ENCODE data around the gene TOR3A. TPM values are rescaled to one million over a fixed set of nuclear protein-coding genes. Genes with fewer than 3 reads are reported as not detected.
A peak's percentile ranks its signal among the peaks of the same experiment; 100 is the strongest.
"Not testable (repeated sequence)": the region's sequence is repeated elsewhere in the genome, so short reads cannot be mapped to it uniquely, and the experiment has no call there.

The TOR3A gene
- total and polyA plus RNA-seq, 2 donors (not counting 1 experiment from before 2014, with no cell fraction given): 49.9 to 65.6 TPM

DNA sequence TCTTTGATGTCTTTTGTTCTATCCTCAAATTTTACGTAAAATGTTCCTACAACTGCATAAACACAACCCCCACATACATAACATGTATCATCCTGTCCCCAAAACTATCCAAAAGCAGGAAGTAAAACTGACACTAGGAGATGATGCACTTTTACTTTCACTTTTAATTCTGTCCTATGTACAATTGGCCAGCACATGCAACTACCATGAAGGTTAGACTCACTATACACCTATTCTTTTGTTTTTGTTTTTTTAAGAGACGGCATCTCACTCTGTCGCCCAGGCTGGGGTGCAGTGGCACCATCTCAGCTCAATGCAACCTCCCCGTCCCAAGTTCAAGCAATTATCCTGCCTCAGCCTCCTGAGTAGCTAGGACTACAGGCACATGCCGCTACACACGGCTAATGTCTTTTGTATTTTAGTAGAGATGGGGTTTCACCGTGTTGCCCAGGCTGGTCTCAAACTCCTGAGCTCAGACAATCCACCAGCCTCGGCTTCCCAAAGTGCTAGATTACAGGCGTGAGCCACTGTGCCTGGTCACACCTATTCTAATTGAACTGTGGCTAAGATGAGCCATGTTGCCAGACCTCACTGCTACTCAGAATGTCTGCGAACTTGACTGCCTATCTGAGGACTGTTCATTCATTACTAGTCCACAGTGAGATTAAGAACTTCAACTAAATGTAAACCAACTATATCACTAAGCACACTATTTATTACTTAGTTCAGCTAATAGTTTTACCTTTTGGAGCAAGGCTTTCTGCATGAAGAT is 48.0 kb downstream of the TOR3A start:
- Histone ChIP-seq H3K4me2 (replicated peaks; ENCODE audit: low read depth, low read length, poor library complexity, severe bottlenecking) (peak overlapping the region; percentile 55), H2AFZ (ENCODE audit: insufficient read depth, low read depth, low read length, poor library complexity, severe bottlenecking) (peak overlapping the region; percentile 68), H3K4me1 (ENCODE audit: control insufficient read depth in 2 of 2, insufficient read depth in 2 of 2, low read length in 2 of 2) (peaks cover 12 to 13% of the 10 kb centered on the region in 2 donors), H3K27ac (ENCODE audit: low read length in 2 of 2) (peak overlapping the region; percentile 78 to 83), H3K27me3 (replicated peaks in 1 of 4; ENCODE audit: control extremely low read depth in 1 of 4, control insufficient read depth in 3 of 4, insufficient read depth in 4 of 4, low read length in 3 of 4) (no peaks in the 10 kb centered on the region), H3K9me3 (ENCODE audit: control extremely low read depth in 1 of 3, control insufficient read depth in 2 of 3, insufficient read depth in 1 of 3, low read length in 2 of 3) (no peaks in the 10 kb centered on the region), H4K20me1 (ENCODE audit: control insufficient read depth, insufficient read depth, low read length, poor library complexity, severe bottlenecking) (no peaks in the 10 kb centered on the region), H3K36me3 (replicated peaks in 1 of 2; ENCODE audit: control extremely low read depth in 1 of 2, control insufficient read depth in 1 of 2, extremely low read depth in 1 of 2, insufficient read depth in 2 of 2, low read length in 1 of 2) (peaks cover 1 to 4% of the 10 kb centered on the region in 2 experiments), H3K4me3 (ENCODE audit: control extremely low read depth in 1 of 5, extremely low read depth in 1 of 5, insufficient read depth in 1 of 5, low read depth in 2 of 5, low read length in 4 of 5) (peak overlapping the region in 3 of 5 experiments; percentile 10 to 42 (median 13)), H3K9ac (ENCODE audit: low read length) (peak overlapping the region; percentile 39), H3K79me2 (ENCODE audit: control insufficient read depth, insufficient read depth, low read length) (peaks cover 4% of the 10 kb centered on the region)
- ChIA-PET POLR2A (no interaction called here), CTCF (interaction anchor here (0.7 to 1.9 kb wide), 4 partner anchors 9 to 587 kb away, joined by 3 to 6 read pairs (median 3); no protein-coding TSS in a partner anchor)
- no peaks in the 10 kb centered on the region for H3K9me3 Mint-ChIP-seq (ENCODE audit: insufficient read depth)
- intact Hi-C loops (cut with micrococcal nuclease): loop anchor here (1.0 to 10.0 kb wide), 4 partner anchors 49 to 235 kb away; partner anchors contain the start of genes ABL2, AXDND1 and SOAT1
- DNase-seq: peak; percentile 79
- ATAC-seq (ENCODE audit: low read depth): peak; percentile 96
- peaks cover 16% of the 10 kb centered on the region for H3K4me1 Mint-ChIP-seq
- peak overlapping the region; percentile 35 for H3K4me3 Mint-ChIP-seq
- no peaks in the 10 kb centered on the region for H3K27me3 Mint-ChIP-seq
- peak overlapping the region; percentile 75 for H3K27ac Mint-ChIP-seq
- WGBS (ENCODE audit: insufficient coverage): 74% methylated on average over 5 of the region's 10 CpGs
- no peak for TF ChIP-seq EZH2 (IDR thresholded peaks at IDR 0.05; ENCODE audit: borderline replicate concordance, insufficient read depth, low read depth, low read length, poor library complexity, severe bottlenecking)
- TF ChIP-seq, protein P1, sequence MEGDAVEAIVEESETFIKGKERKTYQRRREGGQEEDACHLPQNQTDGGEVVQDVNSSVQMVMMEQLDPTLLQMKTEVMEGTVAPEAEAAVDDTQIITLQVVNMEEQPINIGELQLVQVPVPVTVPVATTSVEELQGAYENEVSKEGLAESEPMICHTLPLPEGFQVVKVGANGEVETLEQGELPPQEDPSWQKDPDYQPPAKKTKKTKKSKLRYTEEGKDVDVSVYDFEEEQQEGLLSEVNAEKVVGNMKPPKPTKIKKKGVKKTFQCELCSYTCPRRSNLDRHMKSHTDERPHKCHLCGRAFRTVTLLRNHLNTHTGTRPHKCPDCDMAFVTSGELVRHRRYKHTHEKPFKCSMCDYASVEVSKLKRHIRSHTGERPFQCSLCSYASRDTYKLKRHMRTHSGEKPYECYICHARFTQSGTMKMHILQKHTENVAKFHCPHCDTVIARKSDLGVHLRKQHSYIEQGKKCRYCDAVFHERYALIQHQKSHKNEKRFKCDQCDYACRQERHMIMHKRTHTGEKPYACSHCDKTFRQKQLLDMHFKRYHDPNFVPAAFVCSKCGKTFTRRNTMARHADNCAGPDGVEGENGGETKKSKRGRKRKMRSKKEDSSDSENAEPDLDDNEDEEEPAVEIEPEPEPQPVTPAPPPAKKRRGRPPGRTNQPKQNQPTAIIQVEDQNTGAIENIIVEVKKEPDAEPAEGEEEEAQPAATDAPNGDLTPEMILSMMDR (IDR thresholded peaks at IDR 0.05): no peak

DNA sequence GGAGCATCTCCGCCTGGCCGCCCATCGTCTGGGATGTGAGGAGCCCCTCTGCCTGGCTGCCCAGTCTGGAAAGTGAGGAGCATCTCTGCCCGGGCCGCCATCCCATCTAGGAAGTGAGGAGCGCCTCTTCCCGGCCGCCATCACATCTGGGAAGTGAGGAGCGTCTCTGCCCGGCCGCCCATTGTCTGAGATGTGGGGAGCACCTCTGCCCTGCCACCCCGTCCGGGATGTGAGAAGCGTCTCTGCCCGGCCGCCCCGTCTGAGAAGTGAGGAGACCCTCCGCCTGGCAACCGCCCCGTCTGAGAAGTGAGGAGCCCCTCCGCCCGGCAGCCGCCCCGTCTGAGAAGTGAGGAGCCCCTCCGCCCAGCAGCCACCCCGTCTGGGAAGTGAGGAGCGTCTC is 53.3 kb downstream of the TOR3A start:
- WGBS (ENCODE audit: insufficient coverage): 100% methylated on average over 5 of the region's 27 CpGs
- not testable (repeated sequence) for H3K9me3 Mint-ChIP-seq (ENCODE audit: insufficient read depth)

DNA sequence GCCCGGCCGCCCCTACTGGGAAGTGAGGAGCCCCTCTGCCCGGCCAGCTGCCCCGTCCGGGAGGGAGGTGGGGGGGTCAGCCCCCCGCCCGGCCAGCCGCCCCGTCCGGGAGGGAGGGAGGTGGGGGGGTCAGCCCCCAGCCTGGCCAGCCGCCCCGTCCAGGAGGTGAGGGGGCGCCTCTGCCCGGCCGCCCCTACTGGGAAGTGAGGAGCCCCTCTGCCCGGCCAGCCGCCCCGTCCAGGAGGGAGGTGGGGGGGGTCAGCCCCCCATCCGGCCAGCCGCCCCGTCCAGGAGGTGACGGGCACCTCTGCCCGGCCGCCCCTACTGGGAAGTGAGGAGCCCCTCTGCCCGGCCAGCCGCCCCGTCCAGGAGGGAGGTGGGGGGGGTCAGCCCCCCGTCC is 53.8 kb downstream of the TOR3A start:
- POLR2A ChIA-PET; H3K9me3 Mint-ChIP-seq (ENCODE audit: insufficient read depth); ATAC-seq (ENCODE audit: low read depth); DNase-seq; H3K4me3 Mint-ChIP-seq; intact Hi-C loops (cut with micrococcal nuclease); H3K27ac Mint-ChIP-seq; H4K20me1 ChIP-seq (ENCODE audit: control insufficient read depth, insufficient read depth, low read length, poor library complexity, severe bottlenecking); H3K36me3 ChIP-seq (replicated peaks in 1 of 2; ENCODE audit: control extremely low read depth in 1 of 2, control insufficient read depth in 1 of 2, extremely low read depth in 1 of 2, insufficient read depth in 2 of 2, low read length in 1 of 2); H3K4me3 ChIP-seq (ENCODE audit: control extremely low read depth in 1 of 5, extremely low read depth in 1 of 5, insufficient read depth in 1 of 5, low read depth in 2 of 5, low read length in 4 of 5); H3K9me3 ChIP-seq (ENCODE audit: control extremely low read depth in 1 of 3, control insufficient read depth in 2 of 3, insufficient read depth in 1 of 3, low read length in 2 of 3); H3K9ac ChIP-seq (ENCODE audit: low read length); H3K4me2 ChIP-seq (replicated peaks; ENCODE audit: low read depth, low read length, poor library complexity, severe bottlenecking); H2AFZ ChIP-seq (ENCODE audit: insufficient read depth, low read depth, low read length, poor library complexity, severe bottlenecking); H3K4me1 ChIP-seq (ENCODE audit: control insufficient read depth in 2 of 2, insufficient read depth in 2 of 2, low read length in 2 of 2); H3K4me1 Mint-ChIP-seq; H3K27me3 ChIP-seq (replicated peaks in 1 of 4; ENCODE audit: control extremely low read depth in 1 of 4, control insufficient read depth in 3 of 4, insufficient read depth in 4 of 4, low read length in 3 of 4); CTCF ChIA-PET; H3K27me3 Mint-ChIP-seq; H3K27ac ChIP-seq (ENCODE audit: low read length in 2 of 2): not testable (repeated sequence)
- 100% methylated on average over 13 of the region's 28 CpGs for WGBS (ENCODE audit: insufficient coverage)
- H3K79me2 ChIP-seq (ENCODE audit: control insufficient read depth, insufficient read depth, low read length): peaks cover 25% of the 10 kb centered on the region

More for the DNA sequence above, 53.3 kb downstream of the TOR3A start:
- DNase-seq; H3K27me3 ChIP-seq (replicated peaks in 1 of 4; ENCODE audit: control extremely low read depth in 1 of 4, control insufficient read depth in 3 of 4, insufficient read depth in 4 of 4, low read length in 3 of 4); H3K36me3 ChIP-seq (replicated peaks in 1 of 2; ENCODE audit: control extremely low read depth in 1 of 2, control insufficient read depth in 1 of 2, extremely low read depth in 1 of 2, insufficient read depth in 2 of 2, low read length in 1 of 2); H3K4me3 Mint-ChIP-seq; H3K27me3 Mint-ChIP-seq; ATAC-seq (ENCODE audit: low read depth); H3K27ac ChIP-seq (ENCODE audit: low read length in 2 of 2); H3K4me1 ChIP-seq (ENCODE audit: control insufficient read depth in 2 of 2, insufficient read depth in 2 of 2, low read length in 2 of 2); POLR2A ChIA-PET; intact Hi-C loops (cut with micrococcal nuclease); H3K4me1 Mint-ChIP-seq; H3K4me2 ChIP-seq (replicated peaks; ENCODE audit: low read depth, low read length, poor library complexity, severe bottlenecking); H3K9ac ChIP-seq (ENCODE audit: low read length); H3K4me3 ChIP-seq (ENCODE audit: control extremely low read depth in 1 of 5, extremely low read depth in 1 of 5, insufficient read depth in 1 of 5, low read depth in 2 of 5, low read length in 4 of 5); H3K27ac Mint-ChIP-seq; H2AFZ ChIP-seq (ENCODE audit: insufficient read depth, low read depth, low read length, poor library complexity, severe bottlenecking); CTCF ChIA-PET; H4K20me1 ChIP-seq (ENCODE audit: control insufficient read depth, insufficient read depth, low read length, poor library complexity, severe bottlenecking); H3K9me3 ChIP-seq (ENCODE audit: control extremely low read depth in 1 of 3, control insufficient read depth in 2 of 3, insufficient read depth in 1 of 3, low read length in 2 of 3): not testable (repeated sequence)
- peaks cover 21% of the 10 kb centered on the region for H3K79me2 ChIP-seq (ENCODE audit: control insufficient read depth, insufficient read depth, low read length)

All from B cell (primary cell).